Measurements from ENCODE around the gene EXOC4. TPM values are rescaled to one million over a fixed set of nuclear protein-coding genes. Genes with fewer than 3 reads are reported as not detected.

The EXOC4 gene
- total RNA-seq, 1 experiment from 2014 or later = 71.0 TPM

- TF ChIP-seq REST (IDR thresholded peaks at IDR 0.05; ENCODE audit: insufficient read depth in 1 of 2, low read depth in 2 of 2, low read length in 1 of 2) = no peak
- TF ChIP-seq TCF7L2 (IDR thresholded peaks at IDR 0.05; ENCODE audit: low read depth, low read length) = no peak
- no peak for TF ChIP-seq POLR2AphosphoS5 (IDR thresholded peaks at IDR 0.05; ENCODE audit: low read depth, low read length)
- no peak for TF ChIP-seq CTCF (IDR thresholded peaks at IDR 0.05)
- no peak for TF ChIP-seq SIN3A (IDR thresholded peaks at IDR 0.05; ENCODE audit: borderline replicate concordance, insufficient read depth, low read depth, low read length)
- intact Hi-C loops (cut with micrococcal nuclease; ENCODE audit: unreplicated experiment) (no loop called here), in situ Hi-C loops (cut with HindIII; ENCODE audit: low pct_unique_long_range_greater_than_20kb, low sequenced_read_pairs) (no loop called here)
- no peaks in the 10 kb centered on the region for H3K4me1 ChIP-seq (ENCODE audit: control insufficient read depth, insufficient read depth, low read length)
- ATAC-seq = no peak
- CTCF ChIA-PET = no interaction called here
- no peaks in the 10 kb centered on the region for H3K27me3 ChIP-seq (ENCODE audit: control insufficient read depth, insufficient read depth, low read length)
- no peaks in the 10 kb centered on the region for H3K9me3 ChIP-seq (ENCODE audit: control insufficient read depth, insufficient read depth, low read depth, low read length)
- H3K27ac ChIP-seq (ENCODE audit: low read length) = no peak overlapping the region
- POLR2A ChIA-PET = no interaction called here
- no TSS peak for BruUV-seq (replicated peaks)
- H3K36me3 ChIP-seq (ENCODE audit: control insufficient read depth, insufficient read depth, low read length) = no peaks in the 10 kb centered on the region
- no peak for DNase-seq (ENCODE audit: low read depth, low spot score)
- no peak overlapping the region for H3K4me3 ChIP-seq (ENCODE audit: low read depth in 2 of 2, low read length in 2 of 2)
Measured at GRCh38 chr7:134018306-134018705, 765.4 kb downstream of the EXOC4 start.

- no peaks in the 10 kb centered on the region for H3K36me3 ChIP-seq (ENCODE audit: control insufficient read depth, insufficient read depth, low read length)
- in situ Hi-C loops (cut with HindIII; ENCODE audit: low pct_unique_long_range_greater_than_20kb, low sequenced_read_pairs) (no loop called here), intact Hi-C loops (cut with micrococcal nuclease; ENCODE audit: unreplicated experiment) (no loop called here)
- no peaks in the 10 kb centered on the region for H3K9me3 ChIP-seq (ENCODE audit: control insufficient read depth, insufficient read depth, low read depth, low read length)
- H3K27ac ChIP-seq (ENCODE audit: low read length) = no peak overlapping the region
- no peaks in the 10 kb centered on the region for H3K27me3 ChIP-seq (ENCODE audit: control insufficient read depth, insufficient read depth, low read length)
- CTCF ChIA-PET = no interaction called here
- no peak overlapping the region for H3K4me3 ChIP-seq (ENCODE audit: low read depth in 2 of 2, low read length in 2 of 2)
- TF ChIP-seq POLR2AphosphoS5 (IDR thresholded peaks at IDR 0.05; ENCODE audit: low read depth, low read length) = no peak
- no peak for TF ChIP-seq CTCF (IDR thresholded peaks at IDR 0.05)
- no peak for TF ChIP-seq TCF7L2 (IDR thresholded peaks at IDR 0.05; ENCODE audit: low read depth, low read length)
- no peak for TF ChIP-seq REST (IDR thresholded peaks at IDR 0.05; ENCODE audit: insufficient read depth in 1 of 2, low read depth in 2 of 2, low read length in 1 of 2)
- DNase-seq (ENCODE audit: low read depth, low spot score) (no peak), ATAC-seq (no peak)
- no TSS peak for BruUV-seq (replicated peaks)
- H3K4me1 ChIP-seq (ENCODE audit: control insufficient read depth, insufficient read depth, low read length) = no peaks in the 10 kb centered on the region
- POLR2A ChIA-PET = no interaction called here
Measured at GRCh38 chr7:134019251-134019650, 766.4 kb downstream of the EXOC4 start.

All from Panc1 (cell line).